Natural killer cell (primary cell): ENCODE results near the gene HMGN4. TPM values are rescaled to one million over a fixed set of nuclear protein-coding genes. Genes with fewer than 3 reads are reported as not detected.
A peak's percentile ranks its signal among the peaks of the same experiment; 100 is the strongest.

ENCODE experiments used
- ATAC-seq, 3 donors: fragments of 150-1000 bp in 2 of 3; fragments of 200-7000 bp in 1 of 3; cut with Tn5 transposase; 1 replicate in 1 of 3; 2 replicates in 2 of 3; pipeline ENCODE4 v1.10.0; 2021; ENCODE audit warnings: mild to moderate bottlenecking in 2 of 3, moderate library complexity in 2 of 3
- DNase-seq, 2 donors: peaks; one replicate each; pipeline versions ENCODE4 v3.0.0 to v3.0.0-alpha.2; 2013 to 2021; ENCODE audit warnings: mixed read lengths in 1 of 2
- H3K27ac ChIP-seq: one replicate; pipeline ENCODE4 v1.5.1; 2013; ENCODE audit warnings: mild to moderate bottlenecking, low read length
- H3K27me3 ChIP-seq: one replicate; pipeline ENCODE4 v1.6.1; 2013; ENCODE audit warnings: low read length; ENCODE audit not compliant: control insufficient read depth, insufficient read depth
- H3K36me3 ChIP-seq: one replicate; pipeline ENCODE4 v1.6.1; 2013; ENCODE audit warnings: low read length; ENCODE audit not compliant: control insufficient read depth, insufficient read depth
- H3K4me1 ChIP-seq: one replicate; pipeline ENCODE4 v1.6.1; 2013; ENCODE audit warnings: low read length; ENCODE audit not compliant: control insufficient read depth, insufficient read depth
- H3K4me3 ChIP-seq: one replicate; pipeline ENCODE4 v1.5.1; 2013; ENCODE audit warnings: low read length
- H3K9me3 ChIP-seq: one replicate; pipeline ENCODE4 v1.6.1; 2013; ENCODE audit warnings: low read length; ENCODE audit not compliant: control insufficient read depth, insufficient read depth
- H3K27ac Mint-ChIP-seq, 2 donors: one replicate each; pipeline ENCODE4 v1.8.0; 2022; ENCODE audit warnings: mild to moderate bottlenecking in 2 of 2, mixed read lengths in 2 of 2, moderate library complexity in 1 of 2
- H3K27me3 Mint-ChIP-seq, 2 donors: one replicate each; pipeline ENCODE4 v1.8.0; 2022; ENCODE audit warnings: low read depth in 2 of 2, mixed read lengths in 2 of 2
- H3K36me3 Mint-ChIP-seq: one replicate; pipeline ENCODE4 v1.8.0; 2022; ENCODE audit warnings: mixed read lengths
- H3K4me1 Mint-ChIP-seq, 2 donors: one replicate each; pipeline ENCODE4 v1.8.0; 2022; ENCODE audit warnings: mixed read lengths in 2 of 2
- H3K4me3 Mint-ChIP-seq: one replicate; pipeline ENCODE4 v1.8.0; 2022; ENCODE audit warnings: mild to moderate bottlenecking, moderate library complexity, mixed read lengths
- H3K9me3 Mint-ChIP-seq, 2 donors: one replicate each; pipeline ENCODE4 v1.8.0; 2022; ENCODE audit warnings: mixed read lengths in 2 of 2
- CTCF ChIP-seq: fragments of 200-600 bp; IDR thresholded peaks from one replicate; pipeline ENCODE4 v1.8.0; 2022; ENCODE audit warnings: antibody characterized with exemption
- WGBS: methylation state at CpG from one replicate; pipeline ENCODE4 v1.1.7; 2013; ENCODE audit warnings: missing lambda C conversion rate; ENCODE audit not compliant: insufficient coverage; 5-methylcytosine and 5-hydroxymethylcytosine counted together
- intact Hi-C: fragments of 100-400 bp; cut with micrococcal nuclease; formaldehyde crosslinking; loops from one replicate; pipeline ENCODE4 v1.14.2; 2022
- total RNA-seq, 4 donors: library from RNA; stranded (reverse); fragments of 120-200 nt in 1 of 4; gene quantifications; one replicate each; pipeline versions ENCODE4 v1.2.3 to v1.2.4, GENCODE V29; 2013 to 2022

The HMGN4 gene
- total RNA-seq, 3 donors from 2014 or later (not counting 1 experiment from before 2014, with no cell fraction given): 55.7 to 80.6 (median 70.3) TPM

DNA sequence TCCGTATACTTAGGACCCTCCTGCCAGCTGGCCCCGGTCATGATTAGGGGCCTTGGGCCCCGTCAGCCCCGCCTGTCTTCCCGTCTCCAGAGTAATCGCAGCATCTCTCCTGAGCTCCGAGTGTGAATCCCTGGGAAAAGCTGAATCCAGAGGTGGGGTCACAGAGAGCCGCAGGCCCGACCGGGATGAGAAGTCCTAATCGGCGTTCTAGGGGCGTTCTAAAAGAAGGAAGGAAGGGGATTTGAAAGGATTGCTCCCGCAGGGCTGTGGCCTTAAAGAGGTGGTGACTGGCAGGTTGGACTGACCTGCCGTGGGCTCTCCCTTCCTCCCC lies 371 bp downstream of the HMGN4 start:
- peaks cover 64% of the 10 kb centered on the region in 2 donors for H3K4me1 Mint-ChIP-seq
- Histone ChIP-seq H3K36me3 (peaks cover 7% of the 10 kb centered on the region), H3K4me1 (peaks cover 34% of the 10 kb centered on the region), H3K9me3 (no peaks in the 10 kb centered on the region), H3K27me3 (no peaks in the 10 kb centered on the region), H3K4me3 (peak overlapping the region; percentile 87), H3K27ac (peak overlapping the region; percentile 89)
- peak overlapping the region; percentile 99 to 100 for H3K27ac Mint-ChIP-seq
- peaks cover 7 to 8% of the 10 kb centered on the region in 2 donors for H3K27me3 Mint-ChIP-seq
- DNase-seq (no peak), ATAC-seq (no peak)
- H3K36me3 Mint-ChIP-seq: peaks cover 20% of the 10 kb centered on the region
- intact Hi-C loops: loop anchor here (5.0 to 10.0 kb wide), 5 partner anchors 211 to 1216 kb away; partner anchors contain the start of gene ZNF184
- no peaks in the 10 kb centered on the region for H3K9me3 Mint-ChIP-seq
- no peak for TF ChIP-seq CTCF
- peak overlapping the region; percentile 95 for H3K4me3 Mint-ChIP-seq
- WGBS: under 1% methylated on average over 15 of the region's 15 CpGs

DNA sequence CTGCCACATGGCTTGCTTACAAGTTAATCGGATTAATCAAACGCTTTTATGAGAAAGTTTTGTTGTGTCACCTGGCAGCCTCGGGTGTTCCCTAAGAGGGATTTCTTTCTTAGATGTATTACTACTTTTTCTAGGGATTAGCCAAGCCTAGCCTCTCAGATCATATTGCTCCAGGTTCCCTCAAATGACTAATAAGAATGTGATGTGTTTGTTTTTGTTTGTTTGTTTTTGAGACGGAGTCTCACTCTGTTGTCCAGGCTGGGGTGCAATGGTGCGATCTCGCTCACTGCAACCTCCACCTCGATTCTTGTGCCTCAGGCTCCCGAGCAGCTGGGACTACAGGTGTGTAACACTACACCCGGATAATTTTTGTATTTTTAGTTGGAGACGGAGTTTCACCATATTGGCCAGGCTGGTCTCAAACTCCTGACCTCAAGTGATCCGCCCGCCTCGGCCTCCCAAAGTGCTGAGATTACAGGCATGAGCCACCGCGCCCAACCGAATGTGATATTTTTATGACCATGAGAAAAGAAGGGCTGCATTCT lies 977 bp downstream of the HMGN4 start:
- H3K27ac Mint-ChIP-seq: peak overlapping the region; percentile 99 to 100
- H3K36me3 ChIP-seq: peaks cover 8% of the 10 kb centered on the region
- H3K27me3 ChIP-seq: no peaks in the 10 kb centered on the region
- intact Hi-C loops: loop anchor here (5.0 to 10.0 kb wide), 5 partner anchors 212 to 1216 kb away; partner anchors contain the start of gene ZNF184
- TF ChIP-seq CTCF: no peak
- DNase-seq (no peak), ATAC-seq (no peak)
- WGBS: 86% methylated on average over 14 of the region's 16 CpGs
- H3K4me1 Mint-ChIP-seq: peaks cover 62 to 63% of the 10 kb centered on the region in 2 donors
- H3K9me3 Mint-ChIP-seq: no peaks in the 10 kb centered on the region
- H3K4me3 ChIP-seq: peak overlapping the region; percentile 87
- H3K4me1 ChIP-seq: peaks cover 34% of the 10 kb centered on the region
- peak overlapping the region; percentile 89 for H3K27ac ChIP-seq
- H3K4me3 Mint-ChIP-seq: peak overlapping the region; percentile 95
- H3K9me3 ChIP-seq: no peaks in the 10 kb centered on the region
- H3K36me3 Mint-ChIP-seq: peaks cover 20% of the 10 kb centered on the region
- H3K27me3 Mint-ChIP-seq: peaks cover 7 to 8% of the 10 kb centered on the region in 2 donors

DNA sequence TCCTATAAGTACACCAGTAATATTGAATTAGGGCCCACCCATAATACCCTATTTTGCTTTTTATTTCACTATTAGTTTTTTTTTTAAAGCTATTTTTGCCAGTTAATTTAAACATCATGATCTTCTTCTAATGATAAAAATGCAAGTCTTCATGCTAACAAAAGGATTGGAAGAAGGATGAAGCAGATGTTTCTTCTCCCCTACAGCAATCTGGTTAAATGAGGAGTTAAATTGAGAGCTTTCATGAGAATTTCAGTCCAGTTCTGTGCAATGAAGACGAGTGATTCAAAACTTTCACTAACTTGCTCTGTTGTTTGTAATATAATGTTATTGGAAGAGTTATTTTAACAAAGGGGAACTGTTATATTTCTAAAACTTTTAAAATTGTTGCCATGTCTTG lies 3.4 kb downstream of the HMGN4 start:
- TF ChIP-seq CTCF: no peak
- Mint-ChIP-seq H3K4me3 (peak overlapping the region; percentile 55), H3K4me1 (peaks cover 63% of the 10 kb centered on the region in 2 donors), H3K27me3 (peaks cover 7 to 8% of the 10 kb centered on the region in 2 donors), H3K36me3 (peaks cover 31% of the 10 kb centered on the region), H3K9me3 (no peaks in the 10 kb centered on the region), H3K27ac (peak overlapping the region in 1 of 2 donors; percentile 78)
- H3K4me1 ChIP-seq: peaks cover 23% of the 10 kb centered on the region
- H3K36me3 ChIP-seq: peaks cover 29% of the 10 kb centered on the region
- WGBS: no CpG with 5 or more reads among the region's 1 CpG
- H3K27me3 ChIP-seq: no peaks in the 10 kb centered on the region
- H3K27ac ChIP-seq: no peak overlapping the region
- DNase-seq: no peak
- no peak for ATAC-seq
- intact Hi-C loops: no loop called here
- H3K4me3 ChIP-seq: no peak overlapping the region
- no peaks in the 10 kb centered on the region for H3K9me3 ChIP-seq

- Mint-ChIP-seq H3K36me3 (peaks cover 23% of the 10 kb centered on the region), H3K9me3 (no peaks in the 10 kb centered on the region), H3K27ac (peak overlapping the region; percentile 35 to 57), H3K4me1 (peaks cover 40% of the 10 kb centered on the region in 2 donors), H3K27me3 (no peaks in the 10 kb centered on the region), H3K4me3 (no peak overlapping the region)
- peak in 2 of 3 donors; percentile 71 to 81 for ATAC-seq
- peak in 1 of 2 donors; percentile 48 for DNase-seq
- Histone ChIP-seq H3K36me3 (peaks cover 29% of the 10 kb centered on the region), H3K27ac (no peak overlapping the region), H3K4me3 (no peak overlapping the region), H3K9me3 (no peaks in the 10 kb centered on the region), H3K4me1 (peaks cover 11% of the 10 kb centered on the region), H3K27me3 (no peaks in the 10 kb centered on the region)
- intact Hi-C loops: no loop called here
- peak; percentile 55 for TF ChIP-seq CTCF
Observed at GRCh38 chr6:26543953-26544352, 5.8 kb downstream of the HMGN4 start.
